Fibroblast of skin of scalp (primary cell): ENCODE measurements around the gene KLK14.

Source experiments
- DNase-seq: peaks from one replicate; pipeline ENCODE4 v3.0.0-alpha.2; 2013

KLK14 gene

DNA sequence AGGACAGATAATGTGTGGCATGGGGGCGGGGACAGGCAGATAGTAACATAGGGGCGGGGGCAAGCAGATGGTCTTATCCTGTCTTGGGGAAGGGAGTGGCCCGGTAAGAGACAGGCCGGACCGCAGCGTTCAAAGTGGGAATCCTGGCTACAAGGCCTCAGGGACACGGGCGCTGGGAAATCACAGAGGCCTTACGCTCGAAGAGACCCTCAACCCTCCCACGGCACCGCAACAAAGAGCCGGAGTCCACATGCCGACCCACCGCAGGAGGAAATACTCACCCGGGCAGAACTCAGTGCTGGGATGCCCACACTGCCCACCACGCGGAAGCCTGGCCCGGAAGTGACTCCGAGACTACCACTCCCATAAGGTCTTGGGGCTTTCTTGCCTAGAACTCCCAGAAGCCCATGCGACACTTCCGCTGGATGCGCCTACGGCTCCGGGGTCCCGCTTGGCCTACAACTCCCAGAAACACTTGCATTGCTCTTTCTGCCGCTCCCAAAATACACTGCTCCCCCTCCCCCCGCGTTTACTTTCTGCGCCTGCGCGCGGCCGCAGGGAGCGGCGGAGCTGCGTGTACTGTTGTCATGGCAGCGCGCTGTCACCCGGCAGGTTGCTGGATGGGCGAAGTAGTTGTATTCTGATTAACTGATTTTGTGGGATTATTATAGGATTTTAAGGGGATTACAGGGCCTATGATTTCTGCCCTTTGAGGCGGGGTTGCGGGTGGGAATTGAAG lies 25.5 kb upstream of the KLK14 start, which contains the start of gene CTU1:
CTU1 (minus strand) TSS at position 344 of the 739 bp plus-strand sequence. CDS start 3,840 bp downstream, outside the sequence.
- peak; percentile 99 for DNase-seq

DNA sequence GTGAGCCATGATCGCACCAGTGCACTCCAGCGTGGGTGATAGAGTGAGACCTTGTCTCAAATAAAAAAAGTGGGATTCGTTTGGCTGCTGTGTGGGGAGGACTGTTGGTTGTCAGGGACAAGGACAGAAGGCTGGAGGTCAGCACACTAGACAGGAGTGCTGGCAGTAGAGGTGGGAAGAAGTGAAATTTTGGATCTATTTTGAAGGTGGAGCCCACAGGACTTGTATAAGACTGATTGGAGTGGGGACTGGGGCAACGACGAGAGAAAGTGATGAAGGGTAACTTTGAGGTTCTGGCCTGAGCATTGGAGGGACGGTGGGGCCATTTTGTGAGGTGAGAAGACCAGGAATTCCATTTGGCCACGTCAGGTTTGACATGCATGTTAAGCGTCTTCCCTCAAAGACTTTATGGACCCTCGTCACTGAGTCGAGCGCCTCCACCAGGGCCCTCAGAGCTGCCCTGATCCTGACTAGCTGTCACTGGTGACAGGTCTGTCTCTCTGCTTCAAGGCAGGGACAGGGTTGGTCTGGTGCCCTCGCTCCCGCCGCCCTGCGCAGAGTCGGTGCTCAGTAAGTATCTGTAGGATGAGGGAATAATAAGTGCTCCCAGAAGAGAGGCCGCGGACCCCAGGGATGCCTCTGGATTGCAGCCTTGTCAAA lies 24.8 kb upstream of the KLK14 start:
- peak; percentile 34 for DNase-seq

DNA sequence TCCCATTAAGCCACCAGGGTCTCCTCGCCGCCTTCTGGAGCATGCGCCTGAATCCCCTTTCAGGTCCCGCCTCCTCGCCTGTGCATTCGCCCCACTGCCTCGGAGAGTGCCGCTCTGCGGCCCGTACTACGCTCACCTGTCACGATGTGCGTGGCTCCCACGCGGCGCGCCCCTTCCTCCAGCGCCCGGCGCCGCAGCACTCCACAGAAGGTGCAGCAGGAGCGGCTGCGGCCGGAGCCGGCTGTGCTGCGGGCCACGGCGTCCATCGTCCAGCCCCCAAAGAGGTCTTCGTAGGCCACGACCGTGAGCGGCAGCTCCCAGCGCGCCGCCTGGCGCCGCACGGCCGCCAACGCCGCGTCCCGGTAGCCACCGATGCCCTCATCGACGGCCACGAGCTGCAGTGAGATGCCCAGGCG lies 21.2 kb upstream of the KLK14 start:
- no peak for DNase-seq

DNA sequence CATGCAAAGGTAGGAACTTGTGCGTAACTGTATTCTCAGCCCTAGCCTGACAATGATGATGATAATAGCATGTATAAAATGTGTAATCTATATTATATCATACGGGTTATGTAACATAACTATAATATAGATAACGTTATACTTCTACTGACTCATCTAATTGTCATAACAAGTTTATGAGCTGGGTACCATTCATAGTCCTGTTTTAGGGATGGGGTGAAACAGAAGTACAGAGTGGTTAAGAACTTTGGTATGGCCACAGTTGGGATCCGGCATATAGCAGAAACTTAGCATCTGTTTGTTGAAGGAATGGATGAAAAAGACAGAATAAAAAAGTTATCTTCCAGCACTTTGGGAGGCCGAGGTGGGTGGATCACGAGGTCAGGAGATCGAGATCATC lies 20.3 kb upstream of the KLK14 start:
- no peak for DNase-seq

DNA sequence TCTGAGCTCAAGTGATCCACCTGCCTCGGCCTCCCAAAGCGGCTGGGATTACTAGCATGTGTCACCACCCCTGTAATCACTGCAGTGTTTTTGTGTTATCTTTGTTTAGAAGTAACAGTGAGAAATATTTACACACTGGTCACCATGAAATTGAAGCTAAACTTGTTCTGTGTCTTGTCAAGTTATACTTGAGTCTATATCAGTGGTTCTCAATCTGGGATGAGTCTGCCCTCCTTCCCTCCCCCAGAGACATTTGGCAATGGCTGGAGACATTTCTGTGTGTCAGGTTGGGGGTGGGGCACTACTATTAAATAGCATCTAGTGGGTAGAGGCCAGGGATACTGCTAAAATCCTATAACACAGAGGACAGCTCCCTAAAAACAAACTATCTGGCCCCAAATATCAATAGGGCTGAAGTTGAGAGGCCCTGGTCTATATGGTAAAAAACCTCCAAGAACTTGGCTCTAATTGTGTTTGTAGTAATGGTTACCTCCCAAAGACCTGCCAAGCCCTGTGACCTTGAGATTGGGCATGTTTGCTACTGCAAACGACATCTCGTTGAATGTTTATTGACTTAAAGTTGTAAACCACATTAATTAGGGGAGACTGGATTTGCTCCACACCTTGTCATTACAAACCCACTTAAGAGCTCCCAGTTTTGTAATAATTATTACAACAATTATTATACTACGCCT lies 18.6 kb upstream of the KLK14 start:
- no peak for DNase-seq

DNA sequence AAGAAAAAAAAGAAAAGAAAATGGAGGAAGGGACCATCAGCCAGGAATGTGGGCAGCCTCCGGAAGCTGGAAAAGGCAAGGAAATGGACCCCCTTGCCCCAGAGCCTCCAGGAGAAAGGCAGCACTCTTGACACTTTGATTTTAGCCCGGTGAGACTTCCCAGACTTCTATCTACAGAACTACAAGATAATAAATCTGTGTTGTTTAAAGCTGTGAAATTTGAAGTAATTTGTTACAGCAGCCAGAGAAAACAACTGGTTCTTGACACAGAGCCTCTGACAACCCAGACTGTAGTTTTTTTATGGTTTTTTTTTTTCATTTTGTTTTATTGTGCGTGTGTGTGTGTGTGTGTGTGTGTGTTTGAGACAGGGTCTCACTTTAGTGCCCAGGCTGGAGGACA lies 17.9 kb upstream of the KLK14 start:
- no peak for DNase-seq

DNA sequence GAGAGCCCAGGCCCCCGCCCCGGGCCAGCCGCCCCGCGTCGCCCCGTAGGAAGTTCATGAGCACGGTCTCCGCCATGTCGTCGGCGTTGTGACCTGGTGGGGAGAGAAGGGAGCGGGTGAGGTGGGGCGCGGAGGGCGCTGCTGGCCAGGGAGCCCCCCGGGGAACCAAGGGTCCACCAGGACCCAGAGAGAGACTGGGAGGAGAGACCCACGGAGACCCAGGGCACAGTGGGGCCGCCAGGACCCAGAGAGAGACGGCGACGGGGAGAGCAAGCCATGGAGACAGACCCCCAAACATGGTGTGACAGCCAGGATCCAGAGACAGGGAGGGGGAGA lies 16.3 kb upstream of the KLK14 start:
- DNase-seq = no peak

DNA sequence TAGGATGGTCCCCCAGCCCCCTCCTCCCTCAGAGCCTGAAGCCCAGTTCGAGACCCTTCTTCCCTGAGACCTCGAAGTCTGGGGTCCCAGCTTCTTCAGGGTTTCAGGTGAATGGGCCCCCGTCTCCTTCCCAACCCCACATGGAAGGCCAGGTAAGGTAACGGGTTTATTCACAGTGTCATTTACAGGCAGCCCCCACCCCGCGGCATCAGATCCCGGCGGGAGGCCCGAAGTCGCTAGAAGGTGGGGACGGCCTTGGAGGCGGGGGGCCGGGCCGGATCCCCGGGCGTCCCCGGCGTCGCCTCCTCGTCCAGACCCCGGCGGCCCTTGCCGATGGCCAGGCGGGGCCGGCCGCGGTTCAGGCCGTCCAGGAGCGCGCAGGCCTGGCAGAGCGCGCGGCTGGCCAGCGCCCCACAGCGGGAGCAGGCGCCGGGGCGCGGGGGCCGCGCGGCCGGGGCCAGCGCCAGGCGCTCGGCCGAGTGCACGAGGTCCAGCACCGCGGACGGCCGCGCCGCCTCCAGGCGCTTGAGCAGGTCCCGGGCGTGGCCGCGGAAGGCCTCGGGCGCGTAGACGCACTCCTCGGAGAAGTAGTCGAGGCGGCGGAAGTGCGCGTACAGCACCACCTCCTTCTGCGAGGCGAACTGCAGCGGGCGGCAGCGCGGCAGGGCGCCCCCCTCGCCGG lies 15.8 kb upstream of the KLK14 start:
- DNase-seq = peak; percentile 17

DNA sequence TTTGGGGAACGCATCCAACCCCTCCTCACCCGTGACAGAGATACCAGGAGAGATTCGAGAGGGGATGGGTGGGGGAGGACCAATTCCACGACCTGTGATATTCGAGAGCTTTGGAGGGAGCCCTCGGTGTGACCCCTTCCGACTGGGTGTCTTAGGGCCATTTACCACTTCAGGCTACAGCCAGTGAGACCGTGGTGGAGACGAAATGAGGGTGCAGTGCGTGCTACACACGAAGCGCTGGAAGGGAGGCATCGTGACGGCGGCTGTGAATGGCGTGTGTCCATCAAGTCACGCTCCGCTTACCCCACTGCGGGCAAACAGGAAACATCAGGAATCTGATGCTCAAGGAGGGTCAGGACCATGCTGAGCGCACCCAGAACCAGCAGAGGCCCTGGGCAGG lies 15.1 kb upstream of the KLK14 start:
- no peak for DNase-seq

DNA sequence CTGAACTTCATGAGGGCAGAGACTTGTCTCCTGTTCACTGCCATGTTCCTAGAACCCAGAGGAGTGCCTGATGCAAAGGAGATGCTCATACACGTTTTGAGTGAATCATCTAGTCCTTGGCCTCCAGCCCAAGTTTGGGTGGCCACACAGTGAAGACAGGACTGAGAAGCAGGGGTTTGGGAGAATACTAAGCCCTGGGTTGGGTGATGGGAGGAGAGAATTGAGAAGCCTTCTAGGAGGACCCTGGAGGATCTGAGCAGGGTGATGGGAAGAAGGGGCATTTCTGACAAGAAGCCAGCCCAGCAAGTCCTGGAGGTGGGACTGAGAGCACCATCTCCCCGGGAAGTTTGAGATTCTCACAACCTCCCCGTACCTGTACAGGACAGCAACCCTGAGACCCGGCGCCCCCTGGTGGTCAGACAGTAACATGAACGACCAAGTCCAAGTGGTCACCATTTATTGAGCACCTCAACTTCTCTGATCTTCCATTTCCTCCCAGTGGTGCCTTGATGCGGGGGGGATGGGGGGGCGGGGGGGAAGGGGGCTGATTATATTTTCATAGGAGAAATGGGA lies 14.6 kb upstream of the KLK14 start:
- peak; percentile 62 for DNase-seq

DNA sequence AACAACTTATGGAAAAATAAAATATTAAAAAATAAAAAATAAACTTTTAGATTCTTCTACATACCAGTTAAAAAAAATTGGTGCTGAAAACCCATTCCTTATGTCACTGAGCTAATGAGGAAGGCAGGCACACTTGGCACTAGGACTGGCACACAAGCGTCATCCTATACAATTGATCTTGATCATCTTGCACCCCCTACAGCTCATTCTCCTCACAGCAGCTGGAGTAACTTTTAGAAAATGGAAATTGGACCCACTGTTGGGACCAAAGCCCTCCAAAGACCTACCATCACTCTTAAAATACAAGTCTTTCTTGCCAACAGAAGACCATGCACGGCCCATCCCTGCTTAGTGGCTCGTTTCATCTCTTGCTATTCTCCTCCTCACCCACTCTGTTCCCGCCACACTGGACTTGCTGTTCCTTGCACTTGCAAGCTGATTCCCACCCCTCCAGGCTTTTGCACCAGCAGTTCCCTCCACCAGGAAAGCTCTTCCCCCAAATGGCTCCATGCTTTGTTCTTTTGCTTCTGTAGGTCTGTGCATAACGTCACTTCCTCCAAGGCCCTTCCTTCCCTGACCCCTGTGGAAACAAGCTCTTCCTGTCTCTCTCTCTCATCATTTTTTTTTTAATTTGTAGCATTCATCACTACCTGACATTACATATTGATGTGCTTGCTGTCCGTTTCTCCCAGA lies 13.9 kb upstream of the KLK14 start:
- DNase-seq = no peak

DNA sequence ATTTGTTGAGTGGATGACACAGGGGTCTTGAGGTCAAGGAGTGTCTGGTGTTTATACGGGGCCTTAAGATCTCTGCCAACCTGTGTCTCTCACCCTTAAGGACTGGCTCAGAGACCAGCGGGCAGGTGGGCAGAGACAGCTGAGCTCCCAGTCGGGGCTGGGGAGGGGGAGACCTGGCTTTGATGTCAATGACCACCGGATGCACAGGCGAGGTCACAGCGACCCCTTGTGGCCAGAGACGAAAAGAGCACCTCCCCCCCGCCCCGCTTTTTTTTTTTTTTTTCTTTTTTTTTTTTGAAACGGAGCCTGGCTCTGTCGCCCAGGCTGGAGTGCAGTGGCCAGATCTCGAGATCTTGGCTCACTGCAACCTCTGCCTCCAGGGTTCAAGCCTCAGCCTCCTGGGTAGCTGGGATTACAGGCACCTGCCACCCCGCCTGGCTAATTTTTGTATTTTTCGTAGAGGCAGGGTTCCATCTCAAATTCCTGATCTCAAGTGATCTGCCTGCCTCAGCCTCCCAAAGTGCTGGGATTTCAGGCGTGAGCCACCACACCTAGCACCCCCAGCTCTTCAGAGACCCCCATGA lies 12.1 kb upstream of the KLK14 start:
- DNase-seq = peak; percentile 7

DNA sequence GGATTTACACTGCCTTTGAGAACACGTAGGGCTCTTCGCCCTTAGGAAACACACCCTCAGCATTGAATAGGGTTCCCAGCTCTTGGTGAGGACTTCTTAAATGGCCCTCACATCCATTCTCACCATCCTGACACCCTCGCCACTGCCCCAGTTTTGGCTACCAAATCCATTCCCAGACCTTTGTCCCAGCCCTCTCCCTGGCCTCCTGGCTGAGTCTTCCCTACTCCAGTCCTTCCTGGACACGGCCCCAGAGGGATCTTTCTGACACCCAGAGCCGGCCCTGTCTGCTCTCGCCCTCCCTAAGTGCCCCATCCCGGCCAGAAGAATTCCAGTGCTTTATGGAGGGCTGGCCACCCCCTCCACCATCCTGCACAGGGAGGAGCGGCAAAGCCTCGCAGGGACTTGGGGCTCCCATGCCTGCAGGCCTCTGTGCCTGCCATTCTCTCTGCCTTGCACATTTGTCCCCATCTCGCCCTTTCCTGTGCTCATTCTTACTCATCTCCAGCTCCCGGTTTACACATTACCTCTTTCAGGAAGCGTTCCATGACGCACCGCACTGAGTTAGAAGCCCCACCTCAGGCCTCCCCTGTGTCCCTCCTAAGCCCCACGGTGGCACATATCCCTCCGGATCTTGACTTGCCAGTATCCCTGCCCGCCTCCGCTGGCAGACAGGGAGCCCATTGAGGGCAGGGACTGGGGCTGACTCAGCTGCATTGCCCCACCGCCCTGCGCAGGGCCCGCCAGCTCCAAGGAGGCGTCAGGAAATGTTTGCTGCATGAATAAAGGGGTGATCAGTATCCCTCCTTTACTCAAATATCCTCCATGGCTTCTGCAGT lies 11.0 kb upstream of the KLK14 start:
- DNase-seq = no peak

DNA sequence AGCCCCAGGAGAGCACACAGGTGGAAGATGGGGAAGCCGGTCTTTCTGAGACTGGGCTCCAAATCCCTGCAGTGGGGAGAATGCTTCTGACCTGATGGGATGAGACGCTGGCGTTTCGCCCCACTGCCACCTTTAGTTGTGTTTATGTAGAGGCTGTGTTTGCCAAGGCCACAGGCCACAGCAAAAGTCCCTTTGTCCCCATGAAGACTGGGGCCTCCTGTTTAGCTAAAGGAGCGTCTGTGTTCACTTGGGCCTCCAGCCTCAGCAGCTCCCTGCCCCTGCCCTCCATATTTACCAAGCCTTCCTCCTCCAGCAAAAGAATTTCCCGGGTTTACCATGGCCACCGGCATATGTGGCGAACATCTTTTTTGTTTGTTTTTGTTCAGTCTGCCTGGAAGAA lies 10.4 kb upstream of the KLK14 start:
- DNase-seq = no peak

DNA sequence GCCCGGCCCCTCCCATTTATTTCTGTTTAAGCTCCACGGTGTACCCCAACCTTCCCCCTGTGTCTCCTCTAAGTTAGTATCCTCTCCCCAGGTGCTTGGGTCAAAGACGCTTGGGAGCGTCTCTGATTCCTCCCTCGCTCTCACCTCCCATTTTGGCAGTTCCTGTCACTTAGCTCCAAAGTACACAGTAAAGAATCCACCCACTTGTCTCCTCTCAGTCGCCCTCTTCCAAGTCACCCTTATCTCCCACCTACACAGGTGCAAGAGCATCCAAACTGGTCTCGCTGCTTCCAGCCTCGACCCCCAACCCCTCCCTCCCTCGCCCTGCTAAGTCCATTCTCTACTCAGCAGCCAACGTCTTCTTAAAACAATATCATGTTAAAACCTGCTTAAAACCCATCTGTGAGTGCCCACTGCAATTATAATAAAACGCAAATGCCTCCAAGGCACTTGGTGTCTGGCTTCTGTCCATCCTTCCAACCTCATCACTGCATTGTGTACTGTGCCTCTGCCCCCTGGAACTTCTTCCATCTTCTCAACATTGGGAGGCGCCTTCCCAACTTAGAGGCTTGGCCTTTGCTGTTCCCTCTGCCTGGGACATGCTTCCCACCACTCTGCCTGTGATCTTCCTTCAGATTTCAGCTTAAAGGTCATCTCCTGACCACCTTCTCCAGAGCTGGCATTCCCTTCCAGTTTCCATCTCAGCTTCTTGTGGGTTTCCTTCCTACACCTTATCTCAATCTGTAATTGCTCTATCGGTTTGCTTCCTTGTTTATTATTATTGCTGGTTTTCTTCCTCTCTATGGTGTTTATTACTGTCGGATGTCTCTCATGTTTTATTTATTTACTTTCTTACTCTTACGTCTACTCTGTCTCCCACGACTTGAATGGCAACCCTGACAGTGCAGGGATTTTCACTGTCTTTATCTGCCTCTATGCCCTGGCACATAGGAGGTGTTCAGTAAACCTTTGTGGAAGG lies 9.5 kb upstream of the KLK14 start:
- DNase-seq = no peak

DNA sequence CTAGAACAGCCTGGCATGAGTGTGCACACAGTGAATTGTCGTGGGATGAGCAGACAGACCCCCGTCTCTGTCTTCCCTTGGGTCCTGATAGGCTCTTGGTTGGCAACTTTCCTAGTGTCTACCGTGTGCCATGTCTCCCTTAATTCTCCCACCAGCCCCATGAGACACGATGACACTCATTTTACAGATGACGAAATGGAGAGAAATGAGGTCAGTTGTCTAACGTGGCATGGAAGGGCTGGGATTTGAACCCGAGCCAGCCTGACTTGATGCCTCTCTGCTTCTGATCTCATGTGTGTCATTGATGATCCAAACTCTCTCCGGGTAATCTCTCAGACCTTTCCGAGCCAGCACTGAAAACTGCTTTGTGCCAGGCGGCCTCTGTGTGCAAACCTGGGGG lies 8.4 kb upstream of the KLK14 start:
- no peak for DNase-seq

DNA sequence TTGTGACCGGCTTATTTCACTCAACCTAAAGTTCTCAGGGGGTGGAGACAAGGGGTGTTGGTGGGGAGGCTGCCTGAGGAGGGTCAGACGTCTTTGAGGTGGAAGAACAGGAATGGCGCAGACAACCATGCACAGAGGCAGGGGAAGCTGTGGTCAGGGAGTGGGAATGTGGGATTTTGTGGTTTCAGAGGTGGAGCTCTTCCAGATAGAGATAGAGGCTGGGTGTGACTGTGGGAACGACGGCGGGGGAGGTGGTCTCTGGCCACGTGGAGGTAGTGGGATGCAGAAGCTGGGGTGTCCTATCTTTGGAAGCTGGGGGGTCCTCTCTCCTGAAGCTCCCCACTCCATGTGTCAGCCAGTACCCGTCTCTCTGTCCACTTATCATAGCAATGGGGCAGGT lies 7.8 kb upstream of the KLK14 start:
- no peak for DNase-seq

DNA sequence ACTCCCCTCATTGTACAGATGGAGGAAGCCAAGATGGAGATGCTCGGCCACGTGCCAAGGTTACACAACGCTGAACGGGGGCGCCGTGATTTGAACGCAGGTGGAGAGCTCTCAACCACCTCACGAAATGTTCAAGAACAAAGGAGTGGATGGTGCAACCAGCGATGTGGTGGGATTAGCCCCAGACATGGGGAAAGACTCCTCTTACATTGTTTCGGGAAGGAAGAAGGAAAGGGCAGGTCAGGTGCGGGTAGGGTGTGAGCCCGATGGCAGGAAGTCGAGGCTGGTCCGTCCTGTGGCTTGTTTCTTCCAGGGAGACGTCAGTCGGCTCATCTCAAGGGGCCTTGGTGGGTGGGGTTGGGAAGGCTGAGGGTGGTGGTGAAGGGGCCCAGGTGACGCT lies 7.1 kb upstream of the KLK14 start:
- no peak for DNase-seq

DNA sequence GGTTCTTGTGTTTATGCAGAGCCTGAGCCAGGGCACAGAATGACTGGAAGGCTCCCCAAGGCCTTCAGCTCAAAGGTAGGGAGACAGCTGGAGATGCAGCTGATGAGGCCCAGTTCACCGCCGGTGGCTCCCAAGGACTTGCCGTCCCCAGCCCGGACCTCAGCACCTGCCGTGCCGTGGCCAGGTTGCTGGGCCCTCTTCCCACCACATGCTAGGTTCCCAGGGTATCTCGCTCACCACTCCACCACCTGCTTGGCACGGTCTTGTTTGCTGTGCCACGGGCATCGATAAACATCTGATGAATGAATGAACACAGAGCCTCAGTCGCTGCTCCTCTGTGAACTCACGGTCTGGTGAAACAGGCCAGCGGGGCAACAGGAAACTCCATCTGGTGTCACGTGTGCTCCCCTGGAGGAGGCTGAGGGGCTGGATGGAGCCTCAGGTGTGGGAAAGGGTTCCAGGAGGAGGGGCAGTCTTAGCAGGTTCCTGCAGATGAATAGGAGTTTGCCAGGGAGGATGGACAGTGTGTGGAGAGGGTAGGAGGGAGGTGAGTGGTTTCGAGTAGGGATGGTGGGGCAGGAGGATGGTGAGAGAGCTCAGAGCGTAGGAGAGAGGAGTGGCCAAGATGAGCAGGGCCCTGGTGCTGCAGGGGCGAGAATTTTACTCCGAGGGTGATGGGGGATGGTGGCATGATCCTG lies 3.6 kb upstream of the KLK14 start:
- DNase-seq = no peak
